Calu3 (cell line): ENCODE data around the gene GYPC. TPM values are rescaled to one million over a fixed set of nuclear protein-coding genes. Genes with fewer than 3 reads are reported as not detected.
"Not testable (repeated sequence)": the region's sequence is repeated elsewhere in the genome, so short reads cannot be mapped to it uniquely, and the experiment has no call there.

Source experiments
- BruUV-seq: library from RNA; stranded (reverse); fragments of 400-500 nt; replicated peaks from 2 replicates; lab custom pipeline; 2021; lab: Mats Ljungman, UMichigan
- CTCF ChIA-PET: fragments of 300-600 bp; sonication (Branson Sonifier 250); formaldehyde crosslinking; loops from one replicate; lab custom pipeline; 2022; ENCODE audit warnings: antibody characterized with exemption; lab: Charles Lee
- DNase-seq: peaks from one replicate; pipeline ENCODE4 v3.0.0; 2022
- H3K27ac Mint-ChIP-seq: one replicate; pipeline ENCODE4 v1.8.0; 2022; ENCODE audit warnings: mixed read lengths; ENCODE audit not compliant: unreplicated experiment
- H3K27me3 Mint-ChIP-seq: one replicate; pipeline ENCODE4 v1.8.0; 2022; ENCODE audit warnings: mixed read lengths; ENCODE audit not compliant: unreplicated experiment
- H3K36me3 Mint-ChIP-seq: one replicate; pipeline ENCODE4 v1.8.0; 2022; ENCODE audit warnings: mild to moderate bottlenecking, moderate library complexity, mixed read lengths; ENCODE audit not compliant: insufficient read depth, unreplicated experiment
- H3K4me1 Mint-ChIP-seq: one replicate; pipeline ENCODE4 v1.8.0; 2022; ENCODE audit warnings: mild to moderate bottlenecking, low read depth, mixed read lengths; ENCODE audit not compliant: unreplicated experiment
- H3K4me3 Mint-ChIP-seq: one replicate; pipeline ENCODE4 v1.8.0; 2022; ENCODE audit warnings: mild to moderate bottlenecking, low read depth, moderate library complexity, mixed read lengths; ENCODE audit not compliant: unreplicated experiment
- H3K9me3 Mint-ChIP-seq: one replicate; pipeline ENCODE4 v1.8.0; 2022; ENCODE audit warnings: low read depth, mixed read lengths; ENCODE audit not compliant: unreplicated experiment
- CTCF ChIP-seq: fragments of 200-600 bp; IDR thresholded peaks from one replicate; pipeline ENCODE4 v1.8.0; 2022; ENCODE audit warnings: antibody characterized with exemption; ENCODE audit not compliant: unreplicated experiment
- intact Hi-C: fragments of 100-400 bp; cut with micrococcal nuclease; formaldehyde crosslinking; loops from one replicate; pipeline ENCODE4 v1.10.0; 2022; ENCODE audit not compliant: unreplicated experiment
- total RNA-seq: library from RNA; stranded (reverse); gene quantifications from 2 replicates; pipeline ENCODE4 v1.2.3, GENCODE V29; 2022

The GYPC gene
- total RNA-seq, 1 experiment from 2014 or later: not detected

GRCh38 chr2:126714191-126714965, 58.4 kb downstream of the GYPC start:
- intact Hi-C loops: no loop called here
- Mint-ChIP-seq H3K9me3 (peaks cover 4% of the 10 kb centered on the region), H3K4me1 (no peaks in the 10 kb centered on the region), H3K36me3 (no peaks in the 10 kb centered on the region), H3K4me3 (no peak overlapping the region), H3K27ac (no peak overlapping the region), H3K27me3 (peaks cover 16% of the 10 kb centered on the region)
- CTCF ChIA-PET: no interaction called here
- no peak for TF ChIP-seq CTCF
- no TSS peak for BruUV-seq
- no peak for DNase-seq

- no TSS peak for BruUV-seq
- no peak overlapping the region for H3K27ac Mint-ChIP-seq
- intact Hi-C loops: no loop called here
- CTCF ChIA-PET: no interaction called here
- H3K9me3 Mint-ChIP-seq: peaks cover 4% of the 10 kb centered on the region
- TF ChIP-seq CTCF: no peak
- no peak overlapping the region for H3K4me3 Mint-ChIP-seq
- H3K4me1 Mint-ChIP-seq: no peaks in the 10 kb centered on the region
- DNase-seq: no peak
- peaks cover 24% of the 10 kb centered on the region for H3K27me3 Mint-ChIP-seq
- H3K36me3 Mint-ChIP-seq: no peaks in the 10 kb centered on the region
These were observed 59.2 kb downstream of the GYPC start for GRCh38 chr2:126715111-126715510.

GRCh38 chr2:126715576-126716406, 59.8 kb downstream of the GYPC start:
- no peaks in the 10 kb centered on the region for H3K36me3 Mint-ChIP-seq
- BruUV-seq: no TSS peak
- H3K4me1 Mint-ChIP-seq: no peaks in the 10 kb centered on the region
- intact Hi-C loops: no loop called here
- peaks cover 3% of the 10 kb centered on the region for H3K9me3 Mint-ChIP-seq
- CTCF ChIA-PET: no interaction called here
- no peak overlapping the region for H3K27ac Mint-ChIP-seq
- H3K4me3 Mint-ChIP-seq: no peak overlapping the region
- no peak for DNase-seq
- no peak for TF ChIP-seq CTCF
- H3K27me3 Mint-ChIP-seq: peaks cover 26% of the 10 kb centered on the region

- H3K9me3 Mint-ChIP-seq, H3K36me3 Mint-ChIP-seq, H3K4me3 Mint-ChIP-seq, DNase-seq, BruUV-seq, CTCF ChIA-PET, H3K27ac Mint-ChIP-seq, intact Hi-C loops, H3K4me1 Mint-ChIP-seq: not testable (repeated sequence)
- H3K27me3 Mint-ChIP-seq: peaks cover 26% of the 10 kb centered on the region
These were observed 61.3 kb downstream of the GYPC start for GRCh38 chr2:126717277-126717676.
